HepG2 (cell line): ENCODE measurements around the gene MYO16. TPM values are rescaled to one million over a fixed set of nuclear protein-coding genes. Genes with fewer than 3 reads are reported as not detected.

ENCODE experiments used
- ATAC-seq: fragments of 200-7000 bp; cut with Tn5 transposase; 3 replicates; pipeline ENCODE4 v1.9.1; 2020; ENCODE audit warnings: mild to moderate bottlenecking, moderate library complexity
- BruUV-seq: library from RNA; stranded (reverse); fragments of 400-500 nt; replicated peaks from 2 replicates; lab custom pipeline; 2021; lab: Mats Ljungman, UMichigan
- CTCF ChIA-PET: fragments of 300-600 bp; formaldehyde crosslinking; extraction: SDS; loops from one replicate; lab custom pipeline; 2021; ENCODE audit warnings: low total read pairs, inconsistent platforms, low intra/inter-chr PET ratio; lab: Yijun Ruan, JAX
- POLR2A ChIA-PET: fragments of 350-600 bp; sonication (Branson Sonifier 250); formaldehyde crosslinking; loops from one replicate; lab custom pipeline; 2020; ENCODE audit warnings: antibody characterized with exemption, inconsistent platforms; lab: Yijun Ruan, JAX
- DNase-seq: peaks from one replicate; pipeline ENCODE4 v3.0.0-alpha.2; 2015; ENCODE audit warnings: low spot score
- FAIRE-seq: peaks from 3 replicates; lab custom pipeline; 2011; peaks lifted over from hg19 to GRCh38; lab: Jason Lieb, UNC
- H2AFZ ChIP-seq: one replicate; pipeline ENCODE4 v1.6.1; 2011; ENCODE audit warnings: low read length, inconsistent platforms
- H3K27ac ChIP-seq: fragments of 300-600 bp; 3 replicates; pipeline ENCODE4 v1.8.0; 2011; ENCODE audit warnings: mixed run types, mild to moderate bottlenecking, mixed read lengths, low read length, inconsistent platforms; ENCODE audit not compliant: insufficient read depth; ENCODE audit errors: extremely low read length
- H3K27me3 ChIP-seq, 2 experiments: fragments of 200-600 bp in 1 of 2; 2 replicates in 1 of 2; 3 replicates in 1 of 2; pipeline versions ENCODE4 v1.6.0 to v1.8.0; 2011; ENCODE audit warnings: low read length in 2 of 2, mild to moderate bottlenecking in 2 of 2, moderate library complexity in 2 of 2, inconsistent platforms in 1 of 2; ENCODE audit not compliant: insufficient read depth in 2 of 2, control insufficient read depth in 1 of 2
- H3K36me3 ChIP-seq, 2 experiments: fragments of 200-600 bp in 1 of 2; replicated peaks in 1 of 2; 2 replicates in 1 of 2; 3 replicates in 1 of 2; pipeline versions ENCODE4 v1.5.1 to v1.8.0; 2011; ENCODE audit warnings: low read length in 2 of 2, inconsistent platforms in 1 of 2; ENCODE audit not compliant: insufficient read depth in 2 of 2, control insufficient read depth in 1 of 2
- H3K4me1 ChIP-seq: 2 replicates; pipeline ENCODE4 v1.5.1; 2012; ENCODE audit warnings: low read length, inconsistent platforms; ENCODE audit not compliant: insufficient read depth
- H3K4me2 ChIP-seq: 2 replicates; pipeline ENCODE4 v1.6.0; 2011; ENCODE audit warnings: low read depth, low read length, inconsistent platforms
- H3K4me3 ChIP-seq, 3 experiments: fragments of 200-600 bp in 1 of 3; sonication (generic), shearing (Covaris generic) in 1 of 3; replicated peaks in 1 of 3; 2 replicates each; pipeline ENCODE4 v1.5.1; 2011 to 2016; ENCODE audit warnings: low read length in 3 of 3, inconsistent platforms in 2 of 3, low read depth in 2 of 3, mild to moderate bottlenecking in 2 of 3, control low read depth in 1 of 3, mixed read lengths in 1 of 3; ENCODE audit not compliant: insufficient read depth in 1 of 3
- H3K79me2 ChIP-seq: one replicate; pipeline ENCODE4 v1.6.1; 2011; ENCODE audit warnings: low read length, inconsistent platforms; ENCODE audit not compliant: insufficient read depth
- H3K9ac ChIP-seq: 2 replicates; pipeline ENCODE4 v1.6.0; 2011; ENCODE audit warnings: mild to moderate bottlenecking, low read depth, low read length, inconsistent platforms; ENCODE audit not compliant: insufficient read depth
- H3K9me3 ChIP-seq: 2 replicates; pipeline ENCODE4 v1.5.1; 2012; ENCODE audit warnings: mild to moderate bottlenecking, low read length
- H4K20me1 ChIP-seq: 2 replicates; pipeline ENCODE4 v1.6.0; 2011; ENCODE audit warnings: inconsistent platforms, mild to moderate bottlenecking, low read length, moderate library complexity; ENCODE audit not compliant: insufficient read depth
- CAMTA2 ChIP-seq: sonication (generic); formaldehyde crosslinking; IDR thresholded peaks from 2 replicates; pipeline ENCODE4 v1.4.0; 2020; ENCODE audit warnings: mild to moderate bottlenecking, missing genetic modification reagents, borderline replicate concordance
- CEBPB ChIP-seq: IDR thresholded peaks from 2 replicates; pipeline ENCODE4 v1.6.1; 2011; ENCODE audit warnings: low read depth, low read length, improper control_type of control experiment, borderline replicate concordance
- FOSL2 ChIP-seq: sonication (generic); formaldehyde crosslinking; IDR thresholded peaks from 2 replicates; pipeline ENCODE4 v1.4.0; 2020; ENCODE audit warnings: missing genetic modification reagents
- HHEX ChIP-seq: IDR thresholded peaks from 2 replicates; pipeline ENCODE4 v1.6.1; 2016; ENCODE audit warnings: control low read depth
- PHF20 ChIP-seq: sonication (generic); formaldehyde crosslinking; IDR thresholded peaks from 2 replicates; pipeline ENCODE4 v1.5.0; 2020; ENCODE audit warnings: mild to moderate bottlenecking, missing genetic modification reagents
- ZNF138 ChIP-seq: sonication (generic); formaldehyde crosslinking; IDR thresholded peaks from 2 replicates; pipeline ENCODE4 v1.5.0; 2020; ENCODE audit warnings: mild to moderate bottlenecking, low read depth, missing genetic modification reagents
- ZNF441 ChIP-seq: sonication (generic); formaldehyde crosslinking; IDR thresholded peaks from 2 replicates; pipeline ENCODE4 v1.7.0; 2021; ENCODE audit warnings: missing genetic modification reagents, borderline replicate concordance
- ZNF572 ChIP-seq: sonication (generic); formaldehyde crosslinking; IDR thresholded peaks from 2 replicates; pipeline ENCODE4 v1.5.1; 2020; ENCODE audit warnings: mild to moderate bottlenecking, missing genetic modification reagents
- ZNF674 ChIP-seq: sonication (generic); formaldehyde crosslinking; IDR thresholded peaks from 2 replicates; pipeline ENCODE4 v1.5.0; 2020; ENCODE audit warnings: low read depth, mild to moderate bottlenecking, missing genetic modification reagents
- WGBS: methylation state at CpG from one replicate; pipeline ENCODE4 v1.1.6; 2017; ENCODE audit warnings: low lambda C conversion rate; 5-methylcytosine and 5-hydroxymethylcytosine counted together
- in situ Hi-C: cut with HindIII; loops from 2 replicates; pipeline ENCODE4 v1.10.0; 2017; ENCODE audit warnings: low pct_unique_long_range_greater_than_20kb; ENCODE audit not compliant: extremely low pct_ligation_motif_present
- intact Hi-C: fragments of 100-400 bp; cut with micrococcal nuclease; formaldehyde crosslinking; loops from one replicate; pipeline ENCODE4 v1.10.0; 2022; ENCODE audit not compliant: unreplicated experiment
- polyA plus RNA-seq, 8 experiments: library from polyadenylated mRNA; depleted of rRNA in 3 of 8; stranded (reverse) in 7 of 8; unstranded in 1 of 8; fragments of >200 nt; fragmentation: Illumina TruSeq in 4 of 8; extraction: Trizol in 4 of 8; gene quantifications; 2 replicates each; pipeline versions ENCODE4 v1.2.1 to v1.2.3, GENCODE V29; 2011 to 2016; ENCODE audit warnings: low read depth in 4 of 8, missing spikeins in 1 of 8, mixed read lengths in 1 of 8; ENCODE audit not compliant: insufficient read depth in 1 of 8
- total RNA-seq, 5 experiments: library from RNA; depleted of rRNA; stranded (reverse); fragments of >200 nt; fragmentation: Illumina TruSeq; extraction: Trizol; gene quantifications; 2 replicates each; pipeline ENCODE4 v1.2.3, GENCODE V29; 2016; ENCODE audit warnings: low read depth in 1 of 5
- TF ChIP-seq, protein P1 (sequence below): sonication (generic); formaldehyde crosslinking; IDR thresholded peaks from 2 replicates; pipeline ENCODE4 v1.4.0; 2020; ENCODE audit warnings: mild to moderate bottlenecking, missing genetic modification reagents
- TF ChIP-seq, protein P2 (sequence below): sonication (generic); formaldehyde crosslinking; conservative IDR thresholded peaks from 2 replicates; pipeline ENCODE4 v1.8.0; 2022; ENCODE audit warnings: mild to moderate bottlenecking, moderate library complexity, missing genetic modification reagents
- TF ChIP-seq, protein P3 (sequence below): sonication (generic); formaldehyde crosslinking; IDR thresholded peaks from 2 replicates; pipeline ENCODE4 v1.4.0; 2020; ENCODE audit warnings: mild to moderate bottlenecking, missing genetic modification reagents

Gene MYO16
- total and polyA plus RNA-seq, 2 of the 13 experiments (the other 11 are each of a cell fraction or from before 2014, with no cell fraction given) = not detected

DNA sequence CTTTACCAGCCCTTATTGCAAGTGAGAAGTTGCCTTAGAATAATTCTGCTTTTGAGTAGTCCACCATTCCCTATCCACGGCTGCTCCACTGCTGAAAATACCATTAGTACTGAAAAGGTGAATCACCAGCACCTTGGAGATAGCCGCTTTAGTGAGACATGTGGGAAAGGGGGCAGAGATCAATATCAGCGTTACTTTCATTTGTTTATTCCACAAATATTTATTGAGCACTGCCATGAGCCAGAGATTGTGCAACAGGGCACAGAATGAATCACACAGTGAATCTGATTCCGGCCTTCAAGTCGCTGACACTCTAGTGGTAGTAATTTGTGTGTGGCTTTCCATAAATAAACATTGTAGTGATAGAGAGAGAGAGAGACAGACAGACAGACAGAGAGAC lies 31.5 kb upstream of the MYO16 start:
- in situ Hi-C loops (no loop called here), intact Hi-C loops (no loop called here)
- H3K27me3 ChIP-seq = no peaks in the 10 kb centered on the region
- H2AFZ ChIP-seq = no peak overlapping the region
- CTCF ChIA-PET = no interaction called here
- H3K4me3 ChIP-seq = no peak overlapping the region
- no peaks in the 10 kb centered on the region for H4K20me1 ChIP-seq
- DNase-seq = peak; percentile 8
- no peaks in the 10 kb centered on the region for H3K36me3 ChIP-seq
- no peak for FAIRE-seq
- H3K4me2 ChIP-seq = no peak overlapping the region
- POLR2A ChIA-PET = no interaction called here
- no peak overlapping the region for H3K27ac ChIP-seq
- TF ChIP-seq FOSL2 (CRISPR knock-in tag) = peak; percentile 74
- no peak for TF ChIP-seq ZNF138
- no peak for TF ChIP-seq PHF20 (CRISPR knock-in tag)
- TF ChIP-seq CEBPB = peak; percentile 72
- no peak for TF ChIP-seq ZNF572 (CRISPR knock-in tag)
- TF ChIP-seq ZNF441 (CRISPR knock-in tag) = no peak
- no peak for TF ChIP-seq HHEX (CRISPR knock-in tag)
- TF ChIP-seq, protein P1, sequence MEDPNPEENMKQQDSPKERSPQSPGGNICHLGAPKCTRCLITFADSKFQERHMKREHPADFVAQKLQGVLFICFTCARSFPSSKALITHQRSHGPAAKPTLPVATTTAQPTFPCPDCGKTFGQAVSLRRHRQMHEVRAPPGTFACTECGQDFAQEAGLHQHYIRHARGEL (CRISPR knock-in tag) = no peak
- TF ChIP-seq, protein P2, sequence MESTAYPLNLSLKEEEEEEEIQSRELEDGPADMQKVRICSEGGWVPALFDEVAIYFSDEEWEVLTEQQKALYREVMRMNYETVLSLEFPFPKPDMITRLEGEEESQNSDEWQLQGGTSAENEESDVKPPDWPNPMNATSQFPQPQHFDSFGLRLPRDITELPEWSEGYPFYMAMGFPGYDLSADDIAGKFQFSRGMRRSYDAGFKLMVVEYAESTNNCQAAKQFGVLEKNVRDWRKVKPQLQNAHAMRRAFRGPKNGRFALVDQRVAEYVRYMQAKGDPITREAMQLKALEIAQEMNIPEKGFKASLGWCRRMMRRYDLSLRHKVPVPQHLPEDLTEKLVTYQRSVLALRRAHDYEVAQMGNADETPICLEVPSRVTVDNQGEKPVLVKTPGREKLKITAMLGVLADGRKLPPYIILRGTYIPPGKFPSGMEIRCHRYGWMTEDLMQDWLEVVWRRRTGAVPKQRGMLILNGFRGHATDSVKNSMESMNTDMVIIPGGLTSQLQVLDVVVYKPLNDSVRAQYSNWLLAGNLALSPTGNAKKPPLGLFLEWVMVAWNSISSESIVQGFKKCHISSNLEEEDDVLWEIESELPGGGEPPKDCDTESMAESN (CRISPR knock-in tag) = peak; percentile 78; the same call in 1 of the 2 replicates
- TF ChIP-seq, protein P3, sequence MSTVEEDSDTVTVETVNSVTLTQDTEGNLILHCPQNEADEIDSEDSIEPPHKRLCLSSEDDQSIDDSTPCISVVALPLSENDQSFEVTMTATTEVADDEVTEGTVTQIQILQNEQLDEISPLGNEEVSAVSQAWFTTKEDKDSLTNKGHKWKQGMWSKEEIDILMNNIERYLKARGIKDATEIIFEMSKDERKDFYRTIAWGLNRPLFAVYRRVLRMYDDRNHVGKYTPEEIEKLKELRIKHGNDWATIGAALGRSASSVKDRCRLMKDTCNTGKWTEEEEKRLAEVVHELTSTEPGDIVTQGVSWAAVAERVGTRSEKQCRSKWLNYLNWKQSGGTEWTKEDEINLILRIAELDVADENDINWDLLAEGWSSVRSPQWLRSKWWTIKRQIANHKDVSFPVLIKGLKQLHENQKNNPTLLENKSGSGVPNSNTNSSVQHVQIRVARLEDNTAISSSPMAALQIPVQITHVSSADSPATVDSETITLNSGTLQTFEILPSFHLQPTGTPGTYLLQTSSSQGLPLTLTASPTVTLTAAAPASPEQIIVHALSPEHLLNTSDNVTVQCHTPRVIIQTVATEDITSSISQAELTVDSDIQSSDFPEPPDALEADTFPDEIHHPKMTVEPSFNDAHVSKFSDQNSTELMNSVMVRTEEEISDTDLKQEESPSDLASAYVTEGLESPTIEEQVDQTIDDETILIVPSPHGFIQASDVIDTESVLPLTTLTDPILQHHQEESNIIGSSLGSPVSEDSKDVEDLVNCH = no peak
- TF ChIP-seq CAMTA2 (CRISPR knock-in tag) = no peak
- no peak for TF ChIP-seq ZNF674 (CRISPR knock-in tag)
- ATAC-seq = no peak
- no TSS peak for BruUV-seq
- H3K9me3 ChIP-seq = peaks cover 41% of the 10 kb centered on the region
- H3K79me2 ChIP-seq = no peaks in the 10 kb centered on the region
- no peaks in the 10 kb centered on the region for H3K4me1 ChIP-seq
- H3K9ac ChIP-seq = no peak overlapping the region
- WGBS = 3% methylated on average over 5 of the region's 5 CpGs
